ENCODE measurements around the gene HS6ST3. TPM values are rescaled to one million over a fixed set of nuclear protein-coding genes. Genes with fewer than 3 reads are reported as not detected.

HS6ST3 gene
- total RNA-seq, 1 experiment from 2014 or later, result not detected

DNA sequence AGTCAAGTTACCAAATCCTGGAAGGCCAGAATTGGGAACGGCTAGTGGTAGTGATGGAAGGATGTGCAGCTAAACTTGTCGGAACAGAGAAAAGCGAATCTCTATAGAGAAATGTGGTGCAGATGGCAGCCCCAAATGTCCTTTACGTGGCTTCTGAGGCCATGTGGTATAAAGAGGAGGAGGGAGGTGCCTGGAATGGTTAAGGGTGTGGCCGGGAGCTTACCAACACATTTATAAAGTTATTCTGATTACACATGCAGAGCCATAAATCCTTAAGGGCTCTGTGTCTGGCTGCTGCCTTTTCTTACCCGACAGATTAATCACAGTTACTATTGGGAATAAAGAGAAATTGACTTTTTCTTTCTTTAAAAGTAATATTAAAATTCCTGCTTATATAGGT is 714.3 kb downstream of the HS6ST3 start:
- Histone ChIP-seq H3K9me3 (no peaks in the 10 kb centered on the region), H3K4me1 (no peaks in the 10 kb centered on the region), H3K27me3 (replicated peaks; ENCODE audit: control insufficient read depth, insufficient read depth, low read length) (no peaks in the 10 kb centered on the region; the same call in 1 of the 2 replicates), H3K36me3 (ENCODE audit: control insufficient read depth, insufficient read depth, low read length) (no peaks in the 10 kb centered on the region), H3K4me3 (ENCODE audit: low read depth, low read length) (no peak overlapping the region)
- TF ChIP-seq, protein P1, sequence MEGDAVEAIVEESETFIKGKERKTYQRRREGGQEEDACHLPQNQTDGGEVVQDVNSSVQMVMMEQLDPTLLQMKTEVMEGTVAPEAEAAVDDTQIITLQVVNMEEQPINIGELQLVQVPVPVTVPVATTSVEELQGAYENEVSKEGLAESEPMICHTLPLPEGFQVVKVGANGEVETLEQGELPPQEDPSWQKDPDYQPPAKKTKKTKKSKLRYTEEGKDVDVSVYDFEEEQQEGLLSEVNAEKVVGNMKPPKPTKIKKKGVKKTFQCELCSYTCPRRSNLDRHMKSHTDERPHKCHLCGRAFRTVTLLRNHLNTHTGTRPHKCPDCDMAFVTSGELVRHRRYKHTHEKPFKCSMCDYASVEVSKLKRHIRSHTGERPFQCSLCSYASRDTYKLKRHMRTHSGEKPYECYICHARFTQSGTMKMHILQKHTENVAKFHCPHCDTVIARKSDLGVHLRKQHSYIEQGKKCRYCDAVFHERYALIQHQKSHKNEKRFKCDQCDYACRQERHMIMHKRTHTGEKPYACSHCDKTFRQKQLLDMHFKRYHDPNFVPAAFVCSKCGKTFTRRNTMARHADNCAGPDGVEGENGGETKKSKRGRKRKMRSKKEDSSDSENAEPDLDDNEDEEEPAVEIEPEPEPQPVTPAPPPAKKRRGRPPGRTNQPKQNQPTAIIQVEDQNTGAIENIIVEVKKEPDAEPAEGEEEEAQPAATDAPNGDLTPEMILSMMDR (IDR thresholded peaks at IDR 0.05; ENCODE audit: insufficient read depth in 1 of 2, low read depth in 1 of 2, low read length in 1 of 2, severe bottlenecking in 1 of 2, unreplicated experiment in 1 of 2), result no peak
- Mint-ChIP-seq H3K4me3 (ENCODE audit: unreplicated experiment) (no peak overlapping the region), H3K27me3 (ENCODE audit: insufficient read depth, unreplicated experiment) (peaks cover 24% of the 10 kb centered on the region), H3K4me1 (ENCODE audit: low read depth, unreplicated experiment) (no peaks in the 10 kb centered on the region), H3K36me3 (ENCODE audit: insufficient read depth, unreplicated experiment) (no peaks in the 10 kb centered on the region), H3K27ac (ENCODE audit: unreplicated experiment) (no peak overlapping the region), H3K9me3 (ENCODE audit: unreplicated experiment) (peaks cover 10% of the 10 kb centered on the region)
- POLR2A ChIA-PET, result no interaction called here
- BruUV-seq (replicated peaks), result no TSS peak
- intact Hi-C loops (cut with micrococcal nuclease; ENCODE audit: unreplicated experiment), result no loop called here
- no peak for DNase-seq
- CTCF ChIA-PET, result no interaction called here

DNA sequence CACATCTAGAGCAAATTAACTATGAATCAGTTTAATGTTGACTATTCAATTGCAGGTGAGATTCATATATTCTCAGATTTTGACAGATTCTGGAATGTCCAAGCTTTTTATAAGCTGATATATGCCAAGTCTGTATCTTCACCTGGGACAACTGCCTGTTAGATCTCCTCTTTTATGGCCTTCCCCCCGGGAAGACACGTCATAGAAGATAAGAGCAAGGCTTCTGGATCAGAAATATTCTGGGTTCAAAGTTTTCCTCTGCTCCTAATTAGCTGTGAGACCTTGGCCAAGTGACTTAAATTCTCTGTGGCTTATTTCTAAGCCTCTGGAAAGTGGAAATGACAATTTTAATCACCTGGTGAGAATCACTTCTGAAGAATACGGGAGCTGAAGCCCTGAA is 716.8 kb downstream of the HS6ST3 start:
- Histone ChIP-seq H3K9me3 (no peaks in the 10 kb centered on the region), H3K4me3 (ENCODE audit: low read depth, low read length) (no peak overlapping the region), H3K4me1 (peaks cover 7% of the 10 kb centered on the region; the same call in 1 of the 2 replicates), H3K27me3 (replicated peaks; ENCODE audit: control insufficient read depth, insufficient read depth, low read length) (no peaks in the 10 kb centered on the region; the same call in 1 of the 2 replicates), H3K36me3 (ENCODE audit: control insufficient read depth, insufficient read depth, low read length) (no peaks in the 10 kb centered on the region)
- no peaks in the 10 kb centered on the region for H3K36me3 Mint-ChIP-seq (ENCODE audit: insufficient read depth, unreplicated experiment)
- H3K4me1 Mint-ChIP-seq (ENCODE audit: low read depth, unreplicated experiment), result no peaks in the 10 kb centered on the region
- H3K4me3 Mint-ChIP-seq (ENCODE audit: unreplicated experiment), result no peak overlapping the region
- ChIA-PET POLR2A (no interaction called here), CTCF (no interaction called here)
- DNase-seq, result no peak
- intact Hi-C loops (cut with micrococcal nuclease; ENCODE audit: unreplicated experiment), result no loop called here
- H3K27me3 Mint-ChIP-seq (ENCODE audit: insufficient read depth, unreplicated experiment), result peaks cover 18% of the 10 kb centered on the region
- H3K27ac Mint-ChIP-seq (ENCODE audit: unreplicated experiment), result no peak overlapping the region
- H3K9me3 Mint-ChIP-seq (ENCODE audit: unreplicated experiment), result peaks cover 10% of the 10 kb centered on the region
- TF ChIP-seq, protein P1 (IDR thresholded peaks at IDR 0.05; ENCODE audit: insufficient read depth in 1 of 2, low read depth in 1 of 2, low read length in 1 of 2, severe bottlenecking in 1 of 2, unreplicated experiment in 1 of 2), result no peak
- BruUV-seq (replicated peaks), result no TSS peak

DNA sequence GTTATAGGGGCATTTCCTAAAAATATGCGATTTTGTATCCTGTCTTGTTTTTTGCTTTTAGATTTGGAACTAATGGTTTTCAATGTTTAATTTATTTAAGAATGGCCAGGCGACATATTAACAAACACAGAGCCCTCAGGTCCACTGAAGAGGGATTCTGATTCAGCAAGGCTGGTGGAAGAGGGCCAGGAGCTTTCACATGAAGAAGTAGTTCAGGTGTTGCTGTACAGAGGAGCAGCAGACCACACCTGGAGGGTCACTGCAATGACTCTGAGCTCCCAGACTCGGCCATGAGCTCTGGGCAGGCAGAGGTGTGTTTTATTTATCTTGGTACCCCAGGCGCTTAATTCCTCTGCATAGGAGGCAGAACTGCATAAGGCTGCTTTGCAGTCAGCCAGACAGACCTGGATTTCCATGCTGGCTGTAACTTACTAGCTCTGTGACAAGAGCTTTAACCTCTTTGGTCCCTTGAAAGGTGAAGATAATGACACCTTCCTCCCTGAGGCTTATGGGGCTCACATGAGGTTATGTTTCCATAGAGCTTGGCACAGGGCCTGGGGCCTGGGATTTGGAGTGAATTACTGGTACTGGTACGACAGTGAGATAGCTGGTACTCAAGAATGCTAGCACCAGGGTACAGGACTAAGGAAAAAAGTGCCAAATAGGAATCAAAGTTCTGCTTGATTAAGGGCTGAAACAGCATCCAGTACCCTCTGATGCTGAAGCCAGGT is 719.6 kb downstream of the HS6ST3 start:
- H3K9me3 ChIP-seq, result no peaks in the 10 kb centered on the region
- ChIA-PET POLR2A (no interaction called here), CTCF (no interaction called here)
- intact Hi-C loops (cut with micrococcal nuclease; ENCODE audit: unreplicated experiment), result no loop called here
- Mint-ChIP-seq H3K36me3 (ENCODE audit: insufficient read depth, unreplicated experiment) (no peaks in the 10 kb centered on the region), H3K27me3 (ENCODE audit: insufficient read depth, unreplicated experiment) (peaks cover 13% of the 10 kb centered on the region), H3K4me1 (ENCODE audit: low read depth, unreplicated experiment) (no peaks in the 10 kb centered on the region), H3K27ac (ENCODE audit: unreplicated experiment) (no peak overlapping the region), H3K9me3 (ENCODE audit: unreplicated experiment) (peaks cover 22% of the 10 kb centered on the region), H3K4me3 (ENCODE audit: unreplicated experiment) (no peak overlapping the region)
- TF ChIP-seq, protein P1 (IDR thresholded peaks at IDR 0.05; ENCODE audit: insufficient read depth in 1 of 2, low read depth in 1 of 2, low read length in 1 of 2, severe bottlenecking in 1 of 2, unreplicated experiment in 1 of 2), result no peak
- H3K36me3 ChIP-seq (ENCODE audit: control insufficient read depth, insufficient read depth, low read length), result no peaks in the 10 kb centered on the region
- H3K27me3 ChIP-seq (replicated peaks; ENCODE audit: control insufficient read depth, insufficient read depth, low read length), result no peaks in the 10 kb centered on the region
- BruUV-seq (replicated peaks), result no TSS peak
- H3K4me3 ChIP-seq (ENCODE audit: low read depth, low read length), result no peak overlapping the region
- no peak for DNase-seq
- H3K4me1 ChIP-seq, result peaks cover 7% of the 10 kb centered on the region; the same call in 1 of the 2 replicates
